Activated T-cell treated with anti-CD3 and anti-CD28 coated beads, Interleukin-2, amount 50 U/mL, for 48 hours (primary cell): ENCODE measurements around the gene TMPRSS4.

Source experiments
- DNase-seq, 2 experiments: peaks; one replicate each; pipeline ENCODE4 v3.0.0-alpha.2; 2020

TMPRSS4 gene

DNA sequence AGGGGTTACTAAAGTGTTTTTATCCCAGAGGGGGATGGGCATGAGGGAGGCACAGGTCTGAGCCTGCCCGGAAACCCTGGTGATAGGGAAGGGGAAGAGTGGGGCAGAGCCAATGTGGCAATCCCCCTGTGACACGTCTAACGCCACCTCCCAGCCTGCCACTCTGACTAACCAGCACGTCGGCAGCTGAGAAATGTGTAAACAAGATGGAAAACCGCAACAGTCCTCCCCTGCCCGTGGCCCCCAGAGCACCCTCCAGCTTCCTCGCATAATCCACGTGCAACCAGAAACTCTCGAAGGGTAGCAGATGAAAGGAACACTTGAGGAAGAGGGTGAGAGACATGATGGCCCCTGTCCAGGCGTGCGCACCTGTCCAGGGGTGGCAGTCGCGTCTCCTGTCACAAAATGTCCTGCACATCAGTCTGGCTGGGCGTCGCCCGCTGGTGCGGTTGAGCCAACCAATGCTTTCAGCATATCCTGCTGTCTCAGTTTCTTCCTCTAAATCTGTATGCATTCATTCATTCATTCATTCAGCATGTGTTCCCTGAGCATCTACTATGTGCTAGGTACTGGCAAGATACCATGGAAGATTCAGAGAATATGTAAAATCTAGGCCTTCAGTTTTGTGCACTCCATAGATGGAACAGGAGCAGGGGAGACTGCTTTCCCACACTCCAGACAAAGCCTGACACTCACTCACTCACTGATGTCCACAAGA is 4.5 kb downstream of the TMPRSS4 start:
- no peak for DNase-seq

DNA sequence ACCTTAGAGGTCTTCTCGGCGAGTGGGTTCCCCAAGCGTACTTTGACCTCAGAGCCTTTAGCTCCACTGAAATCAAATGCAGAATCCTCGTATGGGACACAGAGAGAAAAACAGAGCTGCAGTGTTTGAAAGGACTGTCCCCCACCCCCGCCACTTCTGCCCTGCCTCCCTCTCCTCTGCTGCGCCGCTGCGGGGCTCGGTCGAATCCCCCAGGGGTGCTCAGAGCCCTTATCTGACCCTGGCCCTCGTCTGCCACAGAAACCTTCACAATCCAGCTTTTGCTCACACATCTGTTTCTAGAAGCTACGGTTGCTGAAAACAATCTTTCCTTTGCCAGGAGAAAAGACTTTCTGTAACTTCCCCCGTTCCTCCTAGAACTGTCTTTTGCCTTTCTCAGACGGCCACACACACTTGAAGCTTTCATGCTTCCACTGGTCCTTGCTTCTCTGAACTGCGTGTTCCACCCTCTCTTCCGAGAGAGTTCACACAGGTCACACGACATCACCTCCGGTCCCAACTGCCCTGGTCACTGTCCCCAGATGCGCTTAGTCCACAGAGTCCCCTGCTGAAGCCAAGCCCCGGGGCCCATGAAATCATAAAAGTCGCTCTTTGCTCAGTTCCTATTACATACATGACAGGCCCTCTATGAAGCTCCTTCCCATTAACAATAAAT is 6.1 kb downstream of the TMPRSS4 start:
- no peak for DNase-seq

- DNase-seq: no peak
These were observed 7.4 kb downstream of the TMPRSS4 start for GRCh38 chr11:118084247-118084646.

- no peak for DNase-seq
These were observed 7.8 kb downstream of the TMPRSS4 start for GRCh38 chr11:118084656-118085055.

- no peak for DNase-seq
These were observed 10.3 kb downstream of the TMPRSS4 start, which contains the start of gene SMIM35 for GRCh38 chr11:118086913-118087768. SMIM35 (minus strand) TSS chr11:118086963; CDS start chr11:118086757, 206 bp downstream.

- DNase-seq: no peak
These were observed 11.1 kb downstream of the TMPRSS4 start for GRCh38 chr11:118087931-118088330.

DNA sequence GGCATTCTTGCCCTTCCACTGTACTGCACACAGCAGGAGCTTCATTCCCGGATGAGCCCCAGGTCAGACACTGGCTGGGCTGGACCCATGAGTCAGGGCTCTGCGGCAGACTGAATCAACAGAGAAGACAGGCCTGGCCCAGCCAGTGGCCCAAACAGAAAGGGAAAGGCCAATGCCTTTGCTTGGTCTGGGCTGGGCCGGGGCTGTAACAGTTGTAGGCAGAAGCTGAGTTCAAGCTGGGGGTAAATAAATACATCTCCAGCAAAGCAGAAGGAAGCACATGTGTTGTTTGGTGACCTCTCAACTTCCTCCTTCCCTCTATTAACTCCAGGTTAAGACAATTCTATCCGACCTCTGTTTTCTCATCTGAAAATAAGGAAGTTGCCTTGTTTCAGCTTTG is 11.7 kb downstream of the TMPRSS4 start:
- no peak for DNase-seq

GRCh38 chr11:118090545-118091162 is 13.8 kb downstream of the TMPRSS4 start:
- no peak for DNase-seq

DNA sequence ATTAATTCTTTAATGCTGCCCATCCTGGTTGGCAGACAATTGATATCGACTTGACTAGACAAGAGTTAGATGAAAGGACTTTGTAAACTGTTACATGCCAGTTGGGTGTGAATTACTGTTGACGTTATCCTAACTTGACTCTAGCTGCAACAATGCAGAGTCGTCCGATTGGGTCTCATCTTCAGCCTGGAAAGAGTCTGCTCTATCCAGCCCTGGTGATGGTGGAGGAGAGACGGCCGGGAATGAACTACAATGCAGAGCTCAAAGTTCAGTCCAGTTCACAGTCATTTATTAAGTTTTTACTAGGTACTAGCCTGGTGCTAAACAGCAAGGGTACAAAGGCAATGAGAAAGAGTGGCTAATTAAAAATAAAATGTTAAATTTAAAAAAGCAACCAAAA is 14.8 kb downstream of the TMPRSS4 start:
- no peak for DNase-seq

DNA sequence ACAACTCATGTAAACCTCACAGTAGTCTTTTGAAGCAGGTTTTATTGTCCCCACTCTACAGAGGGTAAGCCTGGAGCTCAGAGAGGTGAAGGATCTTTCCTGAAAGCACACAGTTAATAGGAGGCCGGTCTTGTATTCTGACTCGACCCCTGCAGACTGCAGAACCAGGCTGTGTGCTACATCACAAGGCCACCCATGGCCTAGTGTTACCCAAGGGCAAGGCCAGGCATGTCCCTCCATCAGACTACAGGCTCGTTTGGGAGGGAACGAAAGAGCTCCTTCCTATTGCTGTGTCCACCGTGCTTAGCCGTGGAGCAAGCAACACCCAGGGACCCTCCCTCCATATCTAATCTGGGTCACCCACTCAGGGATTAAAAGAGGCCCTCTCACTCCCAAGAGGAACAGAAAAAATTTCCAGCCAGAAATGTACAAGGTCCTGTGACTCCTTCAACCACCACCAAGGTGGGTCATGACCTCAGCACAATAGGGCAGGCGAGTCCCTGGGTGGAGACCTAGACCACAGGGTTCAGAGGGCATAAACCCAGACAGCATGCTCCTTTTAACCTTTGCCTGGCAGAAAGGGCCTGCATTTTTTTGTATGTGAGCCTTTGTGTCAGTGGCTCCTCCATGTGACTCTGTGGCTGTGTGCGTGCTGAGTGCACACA is 16.2 kb downstream of the TMPRSS4 start:
- DNase-seq: no peak

DNA sequence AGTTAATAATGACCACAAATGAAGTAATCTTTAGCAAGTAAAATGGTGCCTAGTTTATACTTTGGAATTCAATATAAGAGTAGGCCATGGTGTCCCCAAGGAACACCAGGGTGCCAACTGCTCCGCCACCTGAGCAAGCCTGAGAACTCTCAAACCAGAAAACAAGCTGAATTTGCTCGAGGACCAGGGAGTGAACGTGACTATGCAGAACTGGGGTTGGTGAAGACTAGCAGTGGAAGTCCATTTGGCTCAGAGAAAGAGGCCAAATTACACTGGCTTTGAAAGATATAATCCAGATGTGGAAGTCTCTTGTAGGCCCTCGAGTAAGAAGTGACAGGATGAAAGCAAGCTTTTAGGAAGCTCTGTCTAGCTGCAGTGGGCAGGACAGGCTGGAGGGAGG is 18.6 kb downstream of the TMPRSS4 start:
- no peak for DNase-seq

- no peak for DNase-seq
These were observed 19.1 kb downstream of the TMPRSS4 start for GRCh38 chr11:118095967-118096367.

GRCh38 chr11:118098996-118099837 is 22.3 kb downstream of the TMPRSS4 start:
- no peak for DNase-seq

- no peak for DNase-seq
These were observed 23.1 kb downstream of the TMPRSS4 start for GRCh38 chr11:118099838-118100556.

GRCh38 chr11:118100691-118101232 is 23.9 kb downstream of the TMPRSS4 start:
- no peak for DNase-seq

DNA sequence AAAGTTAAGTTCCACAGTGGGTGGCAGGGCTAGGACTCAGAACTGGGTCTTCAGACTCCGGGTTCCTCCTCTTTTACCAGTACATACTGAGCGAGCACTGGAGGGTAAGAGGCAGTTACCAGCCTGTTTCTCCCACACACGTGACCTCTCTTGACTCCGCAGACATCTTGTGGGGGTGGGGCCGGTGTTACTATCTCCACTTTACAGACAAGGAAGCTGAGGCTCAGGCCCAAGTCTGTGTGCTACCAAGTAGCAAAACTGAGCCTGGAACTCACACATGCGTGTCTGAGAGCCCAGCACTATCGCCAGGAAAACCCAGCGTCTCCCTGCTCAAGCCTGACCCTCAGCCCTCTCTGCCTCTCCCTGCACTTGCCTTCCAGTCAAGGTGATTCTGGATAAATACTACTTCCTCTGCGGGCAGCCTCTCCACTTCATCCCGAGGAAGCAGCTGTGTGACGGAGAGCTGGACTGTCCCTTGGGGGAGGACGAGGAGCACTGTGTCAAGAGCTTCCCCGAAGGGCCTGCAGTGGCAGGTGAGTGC is 25.9 kb downstream of the TMPRSS4 start:
- no peak for DNase-seq

DNA sequence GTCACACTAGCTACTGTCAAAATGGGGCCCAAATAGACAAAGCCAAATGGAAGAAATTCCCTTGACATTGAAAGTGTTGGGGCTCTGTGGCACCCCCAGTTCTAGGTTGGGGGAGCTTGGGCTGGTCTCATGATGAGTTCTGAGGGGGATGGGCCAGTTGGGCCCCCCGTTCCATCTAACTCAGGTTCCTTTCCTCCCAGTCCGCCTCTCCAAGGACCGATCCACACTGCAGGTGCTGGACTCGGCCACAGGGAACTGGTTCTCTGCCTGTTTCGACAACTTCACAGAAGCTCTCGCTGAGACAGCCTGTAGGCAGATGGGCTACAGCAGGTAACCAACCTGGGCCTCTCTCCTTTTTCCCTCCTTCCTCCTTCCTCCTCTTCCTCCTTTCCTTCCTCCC is 27.6 kb downstream of the TMPRSS4 start:
- no peak for DNase-seq

- no peak for DNase-seq
These were observed 28.9 kb downstream of the TMPRSS4 start for GRCh38 chr11:118105657-118106305.

DNA sequence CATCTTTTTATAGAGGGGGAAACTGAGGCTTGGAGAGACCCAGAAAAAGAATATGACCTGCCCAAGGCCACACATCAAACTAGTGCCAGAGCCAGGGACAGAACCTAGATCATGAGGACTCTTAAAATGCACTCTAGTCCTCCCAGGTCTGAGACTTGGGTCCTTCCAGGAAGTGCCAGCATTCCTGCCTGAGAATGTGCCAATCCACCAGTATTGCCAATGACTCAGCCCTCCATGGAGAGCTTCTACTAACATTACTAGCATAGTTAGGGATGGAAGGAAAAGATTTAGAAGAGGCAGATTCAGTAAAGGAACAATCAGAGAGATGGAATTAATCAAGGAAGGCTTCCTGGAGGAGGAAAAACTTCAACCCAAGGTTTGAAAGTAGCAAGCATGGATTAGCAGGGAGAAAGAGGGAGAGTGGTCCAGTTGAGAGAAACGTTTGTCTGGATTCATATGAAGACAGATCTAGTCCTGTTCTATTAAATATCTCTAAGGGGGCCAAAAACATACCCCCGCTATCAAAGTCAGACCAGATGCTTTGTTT is 30.0 kb downstream of the TMPRSS4 start:
- DNase-seq: no peak
